Esophagus squamous epithelium (tissue), 4 donors: Measurements from ENCODE around the gene LRRN4CL.

ENCODE experiments used
- CTCF ChIP-seq, 6 experiments: fragments of 450-650 bp in 4 of 6; fragments of 200-600 bp in 2 of 6; sonication (generic) in 2 of 6; IDR thresholded peaks; one replicate each; pipeline ENCODE4 v1.5.1; 2016 to 2019; ENCODE audit warnings: antibody characterized with exemption in 6 of 6, mild to moderate bottlenecking in 4 of 6, moderate library complexity in 4 of 6
- POLR2A ChIP-seq, 4 donors: fragments of 450-650 bp; IDR thresholded peaks; one replicate each; pipeline ENCODE4 v1.6.1; 2017; ENCODE audit warnings: antibody characterized with exemption in 4 of 4, mild to moderate bottlenecking in 4 of 4, moderate library complexity in 3 of 4

GRCh38 chr11:62716206-62716605, 26.9 kb upstream of the LRRN4CL start:
- TF ChIP-seq CTCF (IDR thresholded peaks at IDR 0.05) (no peak), POLR2A (IDR thresholded peaks at IDR 0.05) (no peak)
